Testis (tissue), 2 donors: ENCODE measurements around the gene OR2D3.

Experiments
- POLR2A ChIP-seq: fragments of 450-650 bp; IDR thresholded peaks from one replicate; pipeline ENCODE4 v1.6.1; 2017; ENCODE audit warnings: antibody characterized with exemption, mild to moderate bottlenecking, moderate library complexity
- TF ChIP-seq, protein P1 (sequence below), 3 experiments: fragments of 450-650 bp in 2 of 3; fragments of 200-600 bp in 1 of 3; sonication (generic) in 1 of 3; IDR thresholded peaks; one replicate each; pipeline ENCODE4 v1.5.1; 2016 to 2019; ENCODE audit warnings: antibody characterized with exemption in 3 of 3, mild to moderate bottlenecking in 2 of 3, moderate library complexity in 1 of 3

DNA sequence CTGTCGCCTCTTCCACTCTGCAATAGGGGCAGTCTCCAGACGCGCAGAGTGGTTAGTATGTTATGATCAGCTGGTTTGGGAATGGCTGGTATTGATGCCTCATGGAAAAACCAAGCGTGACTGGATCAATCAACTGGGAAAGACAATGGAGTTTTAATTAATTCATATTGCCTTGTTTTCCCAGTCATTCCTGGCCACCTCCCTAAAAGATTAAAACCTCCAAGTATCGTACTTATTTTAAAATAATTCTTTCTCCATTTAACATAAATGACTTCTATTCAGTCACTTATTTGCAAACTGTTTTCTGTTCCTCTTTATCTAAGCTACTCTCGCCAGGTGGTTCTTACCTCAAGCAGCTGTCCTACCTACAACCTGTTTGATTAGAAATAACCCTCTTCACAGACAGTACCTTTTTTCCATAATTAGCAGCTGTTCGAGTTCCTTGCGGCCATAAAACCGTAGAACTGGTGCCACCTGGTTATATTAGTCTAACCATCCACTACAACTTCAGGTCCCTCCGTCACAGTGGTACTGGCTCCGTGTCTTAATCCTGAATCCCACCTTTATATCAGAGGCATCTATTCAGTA, 6.3 kb downstream of the OR2D3 start:
- TF ChIP-seq, protein P1, sequence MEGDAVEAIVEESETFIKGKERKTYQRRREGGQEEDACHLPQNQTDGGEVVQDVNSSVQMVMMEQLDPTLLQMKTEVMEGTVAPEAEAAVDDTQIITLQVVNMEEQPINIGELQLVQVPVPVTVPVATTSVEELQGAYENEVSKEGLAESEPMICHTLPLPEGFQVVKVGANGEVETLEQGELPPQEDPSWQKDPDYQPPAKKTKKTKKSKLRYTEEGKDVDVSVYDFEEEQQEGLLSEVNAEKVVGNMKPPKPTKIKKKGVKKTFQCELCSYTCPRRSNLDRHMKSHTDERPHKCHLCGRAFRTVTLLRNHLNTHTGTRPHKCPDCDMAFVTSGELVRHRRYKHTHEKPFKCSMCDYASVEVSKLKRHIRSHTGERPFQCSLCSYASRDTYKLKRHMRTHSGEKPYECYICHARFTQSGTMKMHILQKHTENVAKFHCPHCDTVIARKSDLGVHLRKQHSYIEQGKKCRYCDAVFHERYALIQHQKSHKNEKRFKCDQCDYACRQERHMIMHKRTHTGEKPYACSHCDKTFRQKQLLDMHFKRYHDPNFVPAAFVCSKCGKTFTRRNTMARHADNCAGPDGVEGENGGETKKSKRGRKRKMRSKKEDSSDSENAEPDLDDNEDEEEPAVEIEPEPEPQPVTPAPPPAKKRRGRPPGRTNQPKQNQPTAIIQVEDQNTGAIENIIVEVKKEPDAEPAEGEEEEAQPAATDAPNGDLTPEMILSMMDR (IDR thresholded peaks at IDR 0.05) = no peak
- TF ChIP-seq POLR2A = no peak
